ENCODE results near the gene ITPKB.
"Not testable (repeated sequence)": the region's sequence is repeated elsewhere in the genome, so short reads cannot be mapped to it uniquely, and the experiment has no call there.

Gene ITPKB

DNA sequence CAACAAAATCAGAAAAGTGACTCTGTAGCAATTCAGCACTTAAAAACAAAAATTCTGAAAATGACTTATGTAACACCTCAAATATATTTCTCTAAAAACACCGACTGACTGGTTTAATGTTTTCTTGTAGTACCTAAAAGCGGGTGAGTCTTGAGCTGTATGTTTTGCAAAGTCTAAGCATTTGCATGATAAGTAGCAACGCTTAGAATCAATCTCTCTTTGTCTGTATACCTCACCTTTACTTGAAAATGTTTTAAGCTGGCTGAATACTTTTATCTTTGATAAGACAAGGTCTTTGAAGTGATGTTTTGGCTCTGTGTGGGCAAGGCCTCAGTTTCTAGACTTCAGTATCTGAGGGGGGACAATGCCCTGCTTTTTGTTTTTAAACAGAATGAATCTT is 8.2 kb downstream of the ITPKB start:
- no peak for DNase-seq (ENCODE audit: low read depth)

DNA sequence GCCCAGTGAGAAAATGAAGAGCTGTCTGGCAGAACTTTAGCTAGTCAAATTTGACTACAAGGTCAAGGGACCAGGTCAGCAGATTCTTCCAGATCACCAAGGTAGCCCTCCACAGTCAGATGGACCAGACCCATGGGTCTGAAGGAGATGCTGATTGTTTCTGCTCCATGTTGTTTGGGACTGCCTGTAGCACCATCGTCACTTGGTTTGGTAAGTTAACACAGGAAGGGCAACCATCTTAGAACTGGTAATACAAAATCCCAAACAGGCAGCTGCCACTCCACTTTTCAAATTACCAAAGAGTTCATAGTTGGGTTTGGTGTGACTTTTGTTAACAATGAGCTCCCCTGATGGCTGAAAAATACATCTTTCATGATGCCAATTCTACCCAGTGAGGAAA is 9.0 kb downstream of the ITPKB start:
- no peak for DNase-seq (ENCODE audit: low read depth)

DNA sequence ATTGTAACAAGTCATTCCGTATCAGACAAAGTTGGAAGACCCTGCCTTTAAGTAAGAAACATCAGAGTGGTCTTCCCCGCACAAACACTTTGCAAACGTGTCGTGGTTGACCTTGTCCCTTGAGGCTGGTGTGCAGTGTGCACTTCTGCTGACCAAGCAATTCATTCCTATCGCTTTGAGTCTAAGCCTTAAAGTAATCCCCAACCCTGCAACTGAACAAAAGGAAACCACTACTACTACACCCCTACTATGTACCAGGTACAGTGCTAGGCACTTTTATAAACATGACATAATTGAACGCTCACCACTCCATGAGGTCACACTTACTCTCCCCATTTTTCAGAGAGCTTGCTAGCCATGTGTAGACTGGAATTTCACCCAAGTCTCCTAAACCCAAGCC is 10.6 kb downstream of the ITPKB start:
- DNase-seq (ENCODE audit: low read depth), result no peak

DNA sequence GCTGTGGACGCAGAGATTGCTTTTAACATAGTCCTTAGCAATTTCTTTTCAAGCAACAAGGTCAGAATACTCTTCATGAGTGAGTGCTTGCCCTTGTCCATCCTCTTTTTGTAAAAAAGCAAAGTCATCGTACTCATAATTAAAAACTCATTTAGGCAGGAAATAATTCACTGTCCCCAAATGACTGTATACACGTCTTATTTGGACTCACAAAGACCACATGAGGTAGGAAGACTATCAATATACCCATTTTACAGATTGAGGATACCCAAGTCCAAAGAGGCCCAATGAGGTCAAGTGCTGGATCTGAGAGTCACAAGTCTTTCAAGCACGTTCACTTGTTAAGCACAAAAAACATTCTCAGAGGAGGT is 13.2 kb downstream of the ITPKB start:
- DNase-seq (ENCODE audit: low read depth), result no peak

- DNase-seq (ENCODE audit: low read depth), result no peak
These were observed 15.2 kb downstream of the ITPKB start for GRCh38 chr1:226723657-226724532.

- no peak for DNase-seq (ENCODE audit: low read depth)
These were observed 16.0 kb downstream of the ITPKB start for GRCh38 chr1:226722901-226723656.

DNA sequence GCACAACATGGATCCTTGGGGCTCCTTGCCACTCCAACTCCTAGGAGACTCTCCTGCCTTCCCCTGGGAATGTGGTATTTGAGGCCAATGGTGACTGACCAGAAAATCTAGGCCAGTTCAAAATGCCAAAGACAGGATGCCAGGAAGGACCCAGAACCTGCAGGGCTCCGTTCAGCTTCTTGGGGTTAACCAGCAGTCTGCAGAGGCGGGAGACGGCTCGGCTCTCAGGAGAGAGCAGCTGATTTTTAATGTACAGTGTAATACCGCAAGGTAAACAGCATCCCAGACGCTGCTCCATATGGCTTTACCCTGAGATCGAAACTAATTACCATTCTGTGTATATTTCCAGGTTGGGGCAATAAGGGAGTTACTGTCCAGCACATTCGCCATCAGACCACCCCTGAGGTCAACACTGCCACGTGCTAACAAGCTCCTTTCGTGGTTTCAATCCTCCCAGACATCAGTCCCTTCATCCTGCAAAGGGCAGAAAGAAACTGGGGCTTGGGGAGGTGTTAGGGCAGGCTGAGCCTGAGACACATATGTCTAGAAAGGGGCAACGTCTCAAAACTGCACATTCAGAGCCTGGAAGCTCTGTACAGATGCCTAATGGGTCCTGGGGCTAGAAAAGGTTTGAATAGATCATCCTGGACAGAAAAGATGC is 16.7 kb downstream of the ITPKB start:
- no peak for DNase-seq (ENCODE audit: low read depth)

DNA sequence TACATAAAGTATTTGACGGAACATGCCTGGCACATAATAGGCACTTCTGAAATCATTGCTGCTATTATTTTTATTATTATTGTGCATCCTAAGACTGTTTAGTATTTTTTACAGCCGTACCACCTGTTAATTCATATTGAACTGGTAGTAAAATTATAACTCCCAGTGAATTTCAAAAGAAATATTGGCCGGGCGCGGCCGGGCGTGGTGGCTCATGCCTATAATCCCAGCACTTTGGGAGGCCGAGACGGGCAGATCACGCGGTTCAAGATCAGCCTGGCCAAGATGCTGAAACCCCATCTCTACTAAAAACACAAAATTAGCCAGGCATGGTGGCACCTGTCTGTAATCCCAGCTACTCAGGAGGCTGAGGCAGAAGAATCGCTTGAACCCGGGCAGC is 18.5 kb downstream of the ITPKB start:
- DNase-seq (ENCODE audit: low read depth), result not testable (repeated sequence)

DNA sequence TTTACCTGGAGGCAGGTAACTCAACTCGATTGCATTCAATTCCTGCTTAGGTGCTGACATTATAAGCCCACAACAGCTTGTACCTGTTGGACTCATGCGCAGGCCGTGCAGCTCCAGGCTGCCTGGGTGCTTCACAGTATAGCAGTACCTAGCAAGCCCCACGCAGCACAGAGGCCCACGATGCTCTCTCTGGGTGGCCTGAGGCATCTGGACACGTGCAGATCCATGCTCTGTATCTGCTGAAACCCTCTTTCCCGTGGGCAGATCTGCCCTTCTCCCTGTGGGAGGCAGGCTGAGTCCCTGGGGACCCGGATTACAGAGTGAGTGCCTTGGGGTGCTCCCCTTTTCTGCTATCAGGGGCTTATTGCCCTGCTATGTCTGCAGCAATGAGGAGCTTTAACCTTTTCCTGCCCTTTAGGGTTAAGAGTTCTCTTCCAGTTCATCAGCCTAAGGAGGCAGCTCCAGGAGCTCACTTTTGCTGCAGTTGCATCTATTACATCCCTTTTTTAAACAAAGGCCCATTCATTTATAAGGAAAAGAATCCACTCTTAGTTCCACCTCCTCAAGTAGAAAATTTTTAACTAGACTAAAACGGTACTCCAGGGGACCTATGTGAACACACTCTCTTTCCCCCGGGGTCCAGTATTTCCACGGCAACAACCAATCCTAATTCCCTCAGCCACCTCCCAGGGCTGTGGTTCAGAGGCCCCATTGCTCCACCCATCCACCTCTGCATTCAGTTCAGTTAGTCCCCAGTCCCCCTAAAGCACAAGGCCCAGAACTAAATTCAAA is 19.3 kb downstream of the ITPKB start:
- DNase-seq (ENCODE audit: low read depth), result no peak

DNA sequence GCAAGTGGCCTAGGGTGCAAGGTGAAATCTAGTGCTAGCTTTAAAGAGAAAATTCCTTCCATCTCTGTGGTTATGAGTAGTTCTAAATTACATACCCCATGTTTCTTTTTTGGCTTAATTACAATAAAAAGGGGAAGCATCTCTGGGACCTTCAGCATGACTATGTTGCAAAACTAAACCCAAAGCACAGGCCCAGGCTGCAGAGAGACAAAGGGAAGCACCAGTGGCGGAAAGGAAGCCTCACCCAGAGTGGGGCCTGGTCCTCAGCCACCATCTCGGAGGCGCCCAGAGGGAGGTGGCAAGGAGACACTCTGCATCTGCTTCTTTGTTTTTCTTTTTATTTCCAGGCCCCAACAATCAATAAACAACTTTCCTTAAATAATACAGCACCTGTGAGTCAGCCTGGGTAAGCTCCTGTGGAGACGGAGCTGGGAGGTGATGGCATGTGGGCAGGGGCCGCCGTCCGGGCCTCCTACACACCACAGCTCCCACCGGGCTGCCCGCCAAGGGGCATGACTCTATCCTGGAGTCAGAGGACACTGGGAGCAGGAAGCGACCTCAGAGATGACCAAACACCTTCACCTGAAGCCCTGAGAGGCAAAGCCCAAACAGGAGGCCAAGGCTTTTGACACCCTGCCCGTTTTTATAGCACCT is 21.7 kb downstream of the ITPKB start:
- no peak for DNase-seq (ENCODE audit: low read depth)

DNA sequence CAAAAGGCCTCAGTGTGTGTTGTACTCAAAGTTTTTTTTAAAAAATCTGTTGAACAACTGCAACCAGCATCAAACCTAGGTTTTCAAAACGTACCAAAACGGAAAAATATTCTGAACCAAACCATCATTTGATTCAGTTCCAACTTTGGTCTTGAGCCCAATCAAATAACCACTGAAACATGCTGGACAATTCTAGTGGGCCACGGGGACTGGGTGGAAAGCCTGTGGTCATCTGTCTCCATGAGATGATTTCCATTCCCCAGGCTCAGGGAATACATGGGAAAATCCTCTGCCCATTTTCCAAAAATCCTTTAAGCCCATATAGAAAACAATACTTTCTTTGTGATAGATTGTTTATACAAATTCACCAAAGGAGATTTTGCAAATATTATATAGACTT is 22.5 kb downstream of the ITPKB start:
- no peak for DNase-seq (ENCODE audit: low read depth)

- DNase-seq (ENCODE audit: low read depth), result no peak
These were observed 24.9 kb downstream of the ITPKB start for GRCh38 chr1:226714148-226714547.

DNA sequence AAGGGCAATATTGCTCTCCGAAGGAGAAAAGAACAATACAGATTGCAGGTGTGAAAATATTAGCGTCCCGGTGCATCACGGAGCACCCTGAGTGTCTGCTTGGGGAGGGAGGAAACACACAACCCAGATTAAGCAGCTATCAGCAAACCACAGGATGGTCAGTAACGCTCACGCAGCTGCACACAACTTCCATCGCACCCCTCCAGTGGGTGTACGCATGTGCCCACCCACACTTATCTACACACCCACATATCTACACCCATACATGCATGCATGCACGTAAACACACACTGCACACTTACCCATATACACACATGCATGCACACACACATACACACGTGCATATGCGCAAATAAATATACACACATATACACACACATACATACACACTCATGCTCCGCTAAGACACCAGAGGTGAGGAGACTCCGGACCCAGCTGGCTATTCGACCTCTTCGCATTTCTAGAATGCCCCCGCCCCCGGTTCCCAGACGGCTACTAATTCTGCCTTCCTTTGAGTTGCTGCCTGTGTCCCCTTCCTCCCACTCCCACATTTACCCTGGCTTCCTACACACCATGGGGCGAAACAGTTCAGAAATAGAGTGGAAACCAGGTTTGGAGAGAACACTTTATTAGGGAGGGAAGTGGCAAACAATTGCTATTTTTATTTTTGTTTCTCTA is 26.2 kb downstream of the ITPKB start:
- DNase-seq (ENCODE audit: low read depth), result no peak

- no peak for DNase-seq (ENCODE audit: low read depth)
These were observed 26.9 kb downstream of the ITPKB start for GRCh38 chr1:226711976-226712741.

GRCh38 chr1:226710501-226710900 is 28.6 kb downstream of the ITPKB start:
- DNase-seq (ENCODE audit: low read depth), result no peak

DNA sequence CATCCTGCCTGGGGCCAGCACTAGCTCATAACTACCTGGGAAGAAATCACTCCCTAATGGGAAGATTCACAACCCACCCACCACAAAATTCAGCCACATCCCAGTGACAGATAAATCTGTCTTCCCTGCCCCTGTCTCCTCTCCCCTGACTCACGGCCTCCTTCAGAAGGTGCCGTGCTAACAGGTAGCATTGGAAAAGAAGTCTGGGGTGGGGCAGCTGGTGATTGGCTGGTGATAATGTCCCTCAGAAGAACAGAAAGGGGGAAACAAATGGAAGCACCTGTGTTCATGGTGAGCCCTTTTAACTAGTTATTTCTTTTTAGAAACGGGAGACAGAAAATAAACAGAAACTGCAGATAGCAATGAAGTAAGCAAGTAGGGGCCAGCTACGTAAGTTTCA is 29.1 kb downstream of the ITPKB start:
- DNase-seq (ENCODE audit: low read depth), result no peak

DNA sequence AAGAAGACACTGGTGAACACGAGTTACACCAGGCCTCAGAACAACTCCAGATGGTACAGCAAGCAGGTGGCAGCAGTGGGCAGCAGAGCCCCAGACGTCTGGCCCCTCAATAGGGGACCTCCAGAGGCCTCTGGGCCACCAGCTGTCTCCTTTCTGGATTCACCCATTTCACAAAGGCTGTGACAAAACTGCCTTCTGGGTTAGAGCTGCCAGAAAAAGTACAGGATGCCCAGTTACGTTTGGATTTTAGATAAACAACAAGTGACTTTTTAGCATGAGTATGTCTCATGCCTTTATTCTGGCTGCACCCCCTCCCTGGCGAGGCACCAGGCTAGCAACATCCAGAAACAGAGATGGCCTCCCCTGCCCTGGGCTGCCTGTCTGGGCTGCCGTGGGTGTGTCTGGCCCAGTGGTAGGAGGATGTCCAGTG is 30.1 kb downstream of the ITPKB start:
- no peak for DNase-seq (ENCODE audit: low read depth)

- DNase-seq (ENCODE audit: low read depth), result no peak
These were observed 30.7 kb downstream of the ITPKB start for GRCh38 chr1:226708342-226708780.

- no peak for DNase-seq (ENCODE audit: low read depth)
These were observed 32.4 kb downstream of the ITPKB start for GRCh38 chr1:226706684-226707083.

Data from stimulated activated CD8-positive, alpha-beta memory T cell treated with anti-CD3 and anti-CD28 coated beads, Interleukin-15, amount 100 ng/mL, for 24 hours (primary cell).